Measurements from ENCODE around the gene GRIK5.

GRCh38 chr19:42076380-42076944 is 6.5 kb upstream of the GRIK5 start:
- TF ChIP-seq, protein P1, sequence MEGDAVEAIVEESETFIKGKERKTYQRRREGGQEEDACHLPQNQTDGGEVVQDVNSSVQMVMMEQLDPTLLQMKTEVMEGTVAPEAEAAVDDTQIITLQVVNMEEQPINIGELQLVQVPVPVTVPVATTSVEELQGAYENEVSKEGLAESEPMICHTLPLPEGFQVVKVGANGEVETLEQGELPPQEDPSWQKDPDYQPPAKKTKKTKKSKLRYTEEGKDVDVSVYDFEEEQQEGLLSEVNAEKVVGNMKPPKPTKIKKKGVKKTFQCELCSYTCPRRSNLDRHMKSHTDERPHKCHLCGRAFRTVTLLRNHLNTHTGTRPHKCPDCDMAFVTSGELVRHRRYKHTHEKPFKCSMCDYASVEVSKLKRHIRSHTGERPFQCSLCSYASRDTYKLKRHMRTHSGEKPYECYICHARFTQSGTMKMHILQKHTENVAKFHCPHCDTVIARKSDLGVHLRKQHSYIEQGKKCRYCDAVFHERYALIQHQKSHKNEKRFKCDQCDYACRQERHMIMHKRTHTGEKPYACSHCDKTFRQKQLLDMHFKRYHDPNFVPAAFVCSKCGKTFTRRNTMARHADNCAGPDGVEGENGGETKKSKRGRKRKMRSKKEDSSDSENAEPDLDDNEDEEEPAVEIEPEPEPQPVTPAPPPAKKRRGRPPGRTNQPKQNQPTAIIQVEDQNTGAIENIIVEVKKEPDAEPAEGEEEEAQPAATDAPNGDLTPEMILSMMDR (IDR thresholded peaks at IDR 0.05): no peak
- no peak for TF ChIP-seq POLR2A (IDR thresholded peaks at IDR 0.05)
